ENCODE measurements around the gene TNRC6B. TPM values are rescaled to one million over a fixed set of nuclear protein-coding genes. Genes with fewer than 3 reads are reported as not detected.

Gene TNRC6B
- total RNA-seq, 1 donor from 2014 or later, result 51.5 TPM

DNA sequence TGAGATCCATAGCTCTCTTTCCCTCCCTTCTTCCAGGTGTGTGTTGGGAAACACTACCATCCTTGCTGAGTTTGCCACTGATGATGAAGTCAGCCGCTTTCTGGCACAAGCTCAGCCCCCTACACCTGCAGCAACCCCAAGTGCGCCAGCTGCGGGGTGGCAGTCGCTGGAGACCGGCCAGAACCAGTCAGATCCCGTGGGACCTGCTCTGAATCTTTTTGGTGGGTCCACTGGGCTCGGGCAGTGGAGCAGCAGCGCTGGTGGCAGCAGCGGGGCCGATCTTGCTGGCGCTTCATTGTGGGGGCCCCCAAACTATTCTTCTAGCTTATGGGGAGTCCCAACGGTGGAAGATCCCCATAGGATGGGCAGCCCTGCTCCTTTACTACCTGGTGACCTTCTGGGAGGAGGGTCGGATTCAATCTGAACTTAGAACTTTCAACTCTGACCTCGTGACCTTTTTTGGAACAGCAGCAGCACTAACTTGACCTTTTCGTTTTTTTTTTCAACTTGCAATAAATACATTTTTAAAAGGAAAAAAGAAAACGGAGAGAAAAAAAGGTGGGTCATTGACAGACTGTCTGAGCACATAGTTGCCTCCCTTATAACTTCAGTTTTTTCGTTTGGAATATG is 145.2 kb downstream of the TNRC6B start:
- no peak for DNase-seq (ENCODE audit: low spot score)

DNA sequence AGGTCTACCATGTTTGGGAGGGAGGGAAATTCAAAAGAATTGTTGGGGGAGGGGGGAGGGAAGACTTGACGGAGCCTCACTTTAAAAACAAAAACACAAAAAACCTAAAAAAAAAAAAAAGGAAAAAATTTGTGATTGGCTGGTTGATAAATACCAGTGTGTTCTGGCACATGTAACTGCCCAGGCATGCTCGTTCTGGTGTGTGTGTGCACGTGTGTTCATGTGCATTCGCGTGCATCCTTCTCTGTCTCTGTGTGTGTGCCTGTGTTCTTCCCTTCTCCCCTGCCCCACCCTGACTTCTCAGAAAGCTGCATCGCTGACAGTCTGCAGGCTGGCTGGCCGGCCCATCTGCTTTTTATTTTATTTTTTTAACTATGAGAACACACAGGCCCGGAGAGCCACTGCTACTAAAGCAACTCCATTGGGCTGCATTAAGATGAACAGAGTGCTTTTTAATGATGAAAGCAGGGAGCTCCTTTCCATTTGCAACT is 146.0 kb downstream of the TNRC6B start:
- DNase-seq (ENCODE audit: low spot score), result peak; percentile 85

DNA sequence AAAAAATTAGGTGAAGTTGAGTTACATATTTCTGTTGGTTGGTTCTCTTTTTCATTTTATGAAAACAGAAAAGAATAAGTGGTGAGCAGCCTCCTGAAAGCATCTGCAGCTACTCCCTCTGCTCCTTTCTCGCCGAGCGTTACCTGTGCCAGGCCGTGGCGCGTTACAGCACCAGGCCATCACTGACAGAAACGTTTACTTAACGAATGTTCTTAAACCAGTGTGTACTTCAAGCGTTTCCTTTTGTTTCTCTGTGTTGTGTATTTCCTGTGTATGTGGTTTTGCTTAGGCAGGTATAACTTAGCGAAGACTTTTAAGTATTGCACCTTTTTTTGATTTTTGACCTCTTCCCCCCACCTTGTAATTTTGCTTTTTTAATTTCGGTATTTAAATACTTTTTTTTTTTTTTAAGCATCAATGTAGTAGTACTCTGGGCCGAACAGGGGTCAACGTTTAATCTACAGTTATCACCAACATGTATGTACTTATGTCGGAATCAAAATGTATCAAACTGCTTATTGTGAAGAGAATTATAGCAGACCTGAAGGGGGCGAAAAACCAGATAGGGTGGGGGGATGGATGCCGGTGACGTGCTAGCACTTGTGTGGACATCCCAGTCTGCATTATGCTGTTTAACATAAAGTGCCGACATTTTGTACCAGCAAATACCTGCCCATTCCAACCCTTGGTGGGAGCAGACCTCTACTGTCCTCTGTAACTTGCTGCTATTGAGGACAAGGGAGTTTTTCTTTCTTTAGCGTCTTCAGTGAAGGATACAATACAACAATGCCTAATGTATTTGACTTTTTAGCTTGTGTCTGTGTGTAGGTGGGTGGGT is 147.0 kb downstream of the TNRC6B start:
- no peak for DNase-seq (ENCODE audit: low spot score)

DNA sequence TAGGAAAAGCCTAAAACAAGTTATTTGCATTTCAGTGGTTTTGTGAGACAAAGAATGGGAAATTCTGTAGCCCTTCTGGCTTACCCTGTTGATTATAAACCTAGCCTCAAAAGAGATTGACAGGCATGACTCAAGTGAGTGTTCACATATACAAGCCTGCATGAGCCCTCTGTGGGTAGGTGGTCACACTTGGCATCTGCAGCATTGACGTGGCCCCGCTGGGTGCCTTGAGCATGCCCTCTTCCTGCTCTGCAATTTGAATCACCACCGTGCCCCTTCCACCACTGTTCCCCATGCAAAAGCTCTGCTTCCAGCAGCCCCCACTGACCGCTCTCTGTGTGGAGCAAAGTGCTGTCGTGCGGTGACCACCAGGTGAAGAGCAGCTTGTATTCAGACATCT is 147.6 kb downstream of the TNRC6B start:
- no peak for DNase-seq (ENCODE audit: low spot score)

DNA sequence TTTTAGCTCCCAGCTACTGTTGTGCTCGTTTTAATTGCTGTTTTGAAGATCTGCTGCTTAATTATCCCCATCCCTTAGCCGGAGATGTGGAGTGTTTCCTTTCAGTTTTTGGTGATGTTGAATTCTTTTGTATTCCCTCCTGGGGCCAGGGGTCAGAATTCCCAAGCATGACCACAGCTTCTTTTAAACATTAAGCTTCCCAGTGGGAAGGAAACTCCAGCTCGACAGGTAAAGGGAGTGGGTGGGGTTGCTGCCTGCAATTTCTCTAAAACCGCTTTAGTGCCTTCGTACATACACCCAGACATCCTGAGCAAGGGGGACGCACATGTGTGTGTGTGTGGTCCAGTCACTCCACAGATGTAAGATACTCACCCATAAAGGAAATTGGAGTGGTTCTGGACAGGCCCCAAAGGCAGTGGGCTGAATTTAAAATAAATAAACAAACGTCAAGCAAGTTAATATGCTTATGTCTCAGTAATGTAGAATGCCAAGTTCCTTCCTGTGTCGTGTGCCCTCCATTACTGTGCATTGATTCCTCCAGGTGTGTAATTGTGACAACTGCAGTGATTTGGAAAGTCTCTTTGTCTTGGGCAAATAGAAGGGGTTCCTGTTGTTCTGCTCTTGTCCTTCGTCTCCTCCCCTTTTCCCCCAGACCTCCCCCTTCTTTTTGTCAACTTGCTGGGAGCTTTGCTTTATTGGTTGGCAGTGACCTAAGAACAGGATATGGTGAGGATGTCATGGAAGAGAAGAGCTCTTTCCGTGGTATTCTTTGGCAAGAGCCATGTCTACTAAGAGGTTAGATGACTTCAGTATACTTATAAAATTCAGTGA is 149.4 kb downstream of the TNRC6B start:
- no peak for DNase-seq (ENCODE audit: low spot score)

GRCh38 chr22:40328546-40329456 is 151.1 kb downstream of the TNRC6B start:
- no peak for DNase-seq (ENCODE audit: low spot score)

DNA sequence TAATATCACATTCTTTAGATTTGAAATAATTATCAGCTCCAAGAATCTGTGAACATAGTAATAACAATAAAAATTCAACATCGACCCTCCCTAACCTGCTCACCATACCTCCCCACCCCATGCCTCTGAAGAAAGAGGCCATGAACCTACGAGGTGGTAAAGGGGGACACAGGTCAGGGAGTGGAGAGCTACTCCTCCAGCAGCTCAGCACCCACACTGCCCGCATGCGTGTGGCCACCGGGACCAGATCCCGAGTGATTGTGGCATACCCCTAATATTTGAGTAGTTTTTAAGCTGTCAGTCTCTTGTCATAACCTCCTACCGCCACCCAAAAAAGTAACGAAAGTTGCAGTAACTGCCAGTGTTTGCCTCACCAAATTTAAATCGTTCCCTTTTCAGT is 151.7 kb downstream of the TNRC6B start:
- no peak for DNase-seq (ENCODE audit: low spot score)

DNA sequence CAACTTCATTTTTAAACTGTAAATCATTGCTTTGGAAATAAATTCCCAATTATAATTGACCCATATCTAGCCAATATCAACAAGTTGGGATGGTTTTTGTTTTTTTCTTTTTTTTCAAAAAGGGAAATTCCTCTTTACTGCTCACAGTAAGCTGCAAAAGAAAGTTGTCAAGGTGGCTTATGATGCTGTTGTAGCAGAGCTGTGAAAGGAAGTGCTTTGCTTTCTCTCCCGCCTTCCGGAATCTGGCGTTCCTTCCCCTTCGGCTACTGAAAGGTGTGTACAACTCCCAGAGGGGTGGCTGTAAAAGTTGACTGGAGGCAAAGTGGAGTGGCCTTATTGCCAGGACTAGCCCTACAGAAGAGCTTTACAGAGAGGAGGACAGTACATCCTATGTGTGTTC is 152.4 kb downstream of the TNRC6B start:
- no peak for DNase-seq (ENCODE audit: low spot score)

DNA sequence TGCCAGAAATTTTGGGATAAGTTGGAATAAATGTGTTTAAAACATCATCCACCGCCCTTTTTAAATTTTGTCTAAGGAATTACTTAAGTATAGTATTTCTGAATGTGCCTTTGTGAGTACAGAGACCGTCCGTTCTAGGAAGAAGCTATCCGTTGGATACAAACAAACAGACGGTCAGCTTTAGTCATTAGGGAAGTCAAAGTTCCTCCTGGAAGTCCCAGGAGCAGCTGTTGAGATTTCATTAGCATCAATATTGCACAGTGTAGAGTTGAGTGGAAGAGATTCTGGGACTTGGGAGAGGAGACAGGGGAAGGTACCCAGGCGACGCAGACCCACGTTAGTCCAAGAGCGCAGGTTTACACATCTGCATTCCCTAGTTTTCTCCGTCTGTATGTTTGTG is 152.9 kb downstream of the TNRC6B start:
- DNase-seq (ENCODE audit: low spot score), result no peak

- DNase-seq (ENCODE audit: low spot score), result no peak
Observed at GRCh38 chr22:40331706-40332105, 154.0 kb downstream of the TNRC6B start.

GRCh38 chr22:40332319-40332781 is 154.6 kb downstream of the TNRC6B start:
- DNase-seq (ENCODE audit: low spot score), result no peak

DNA sequence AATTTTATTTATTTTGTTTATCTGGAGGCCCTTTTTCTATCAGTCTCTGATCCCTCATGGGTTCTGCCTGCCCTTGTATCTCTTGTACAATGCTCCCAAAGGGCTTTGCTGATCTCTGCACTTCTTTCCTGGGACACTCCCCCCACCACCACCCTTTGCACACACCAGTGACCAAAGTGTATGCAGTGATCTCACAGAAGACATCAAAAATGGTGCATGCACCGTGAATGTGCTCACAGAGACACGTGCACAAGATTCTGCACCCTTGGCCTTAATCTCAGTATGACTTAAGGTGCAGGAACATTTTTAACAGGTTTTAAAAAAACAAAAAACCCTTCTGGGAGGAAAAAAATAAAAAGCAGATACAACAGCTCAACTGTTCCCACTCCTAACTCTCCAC is 156.3 kb downstream of the TNRC6B start:
- no peak for DNase-seq (ENCODE audit: low spot score)

DNA sequence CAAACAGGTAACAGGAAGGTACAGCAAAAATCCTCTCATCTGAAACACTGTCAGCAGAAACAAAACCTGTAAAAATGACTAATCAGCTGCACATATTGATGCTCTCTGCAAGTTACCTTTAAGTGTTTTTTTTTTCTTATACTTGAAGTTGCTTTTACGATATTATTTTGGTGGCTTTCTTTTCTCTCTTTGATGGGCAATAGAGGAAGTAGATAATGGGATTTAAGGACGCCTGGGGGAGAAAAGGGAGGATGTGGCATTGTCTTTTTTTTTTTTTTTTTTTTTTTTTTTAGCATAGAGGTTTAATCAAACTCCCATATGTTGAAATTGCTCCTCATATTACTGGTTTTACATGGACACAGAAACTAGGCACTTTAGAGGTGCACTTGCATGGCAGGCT is 157.2 kb downstream of the TNRC6B start:
- DNase-seq (ENCODE audit: low spot score), result no peak

GRCh38 chr22:40335358-40335757 is 157.6 kb downstream of the TNRC6B start:
- DNase-seq (ENCODE audit: low spot score), result no peak

DNA sequence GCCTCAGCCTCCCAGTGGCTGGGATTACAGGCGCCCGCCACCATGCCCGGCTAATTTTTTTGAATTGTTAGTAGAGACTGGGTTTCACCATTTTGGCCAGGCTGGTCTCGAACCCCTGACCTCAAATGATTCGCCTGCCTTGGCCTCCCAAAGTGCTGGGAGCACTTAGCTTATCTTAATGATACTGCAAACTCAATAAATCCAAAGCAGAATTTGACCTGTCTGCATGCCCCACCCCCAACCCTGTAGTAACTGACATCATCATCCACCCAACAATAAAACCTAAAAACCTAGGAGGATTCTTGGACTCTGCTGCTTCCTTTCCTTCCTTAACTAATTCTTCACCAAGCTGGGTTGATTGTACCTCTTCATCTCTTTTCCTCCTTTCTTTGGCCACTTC is 162.3 kb downstream of the TNRC6B start:
- DNase-seq (ENCODE audit: low spot score), result no peak

GRCh38 chr22:40341604-40342003 is 163.9 kb downstream of the TNRC6B start:
- no peak for DNase-seq (ENCODE audit: low spot score)

- no peak for DNase-seq (ENCODE audit: low spot score)
Observed at GRCh38 chr22:40342521-40342920, 164.8 kb downstream of the TNRC6B start.

GRCh38 chr22:40345271-40345670 is 167.5 kb downstream of the TNRC6B start:
- DNase-seq (ENCODE audit: low spot score), result no peak

DNA sequence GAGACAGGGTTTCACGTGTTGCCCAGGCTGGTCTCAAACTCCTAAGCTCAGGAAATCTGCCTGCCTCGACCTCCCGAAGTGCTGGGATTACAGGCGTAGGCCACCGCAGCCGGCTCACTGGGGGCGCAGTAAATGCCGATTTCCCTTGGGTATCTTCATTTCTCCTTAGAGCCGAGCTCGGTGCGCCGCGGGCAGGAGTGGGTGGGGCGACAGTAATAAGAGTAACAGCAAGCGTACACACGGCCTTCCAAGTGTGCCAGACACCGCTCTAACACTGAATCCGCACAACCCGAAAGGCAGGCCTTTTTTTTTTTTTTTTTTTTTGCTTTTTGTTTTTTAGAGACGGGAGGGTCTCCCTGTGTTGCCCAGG is 168.1 kb downstream of the TNRC6B start:
- no peak for DNase-seq (ENCODE audit: low spot score)

- peak; percentile 94 for DNase-seq (ENCODE audit: low spot score)
Observed at GRCh38 chr22:40346185-40347118, 168.7 kb downstream of the TNRC6B start, which contains the start of gene ADSL. TSS of gene ADSL (plus strand) at chr22:40346500. CDS start at chr22:40346559, 59 bp downstream.
